GM23338 (cell line): ENCODE results near the gene PLCL1. TPM values are rescaled to one million over a fixed set of nuclear protein-coding genes. Genes with fewer than 3 reads are reported as not detected.

ENCODE experiments used
- ATAC-seq: fragments of 200-7000 bp; cut with Tn5 transposase; 3 replicates; pipeline ENCODE4 v1.9.1; 2020
- DNase-seq: peaks from one replicate; pipeline ENCODE4 v3.0.0-alpha.2; 2015; ENCODE audit warnings: low spot score
- H2AFZ ChIP-seq: fragments of 200-600 bp; sonication (generic); 2 replicates; pipeline ENCODE4 v1.8.0; 2016; ENCODE audit warnings: antibody characterized with exemption, mild to moderate bottlenecking, moderate library complexity
- H3F3A ChIP-seq: fragments of 200-600 bp; sonication (generic); replicated peaks from 2 replicates; pipeline ENCODE4 v1.8.0; 2017; ENCODE audit warnings: antibody characterized with exemption, mixed run types, low read depth
- H3K27ac ChIP-seq: fragments of 200-600 bp; sonication (generic); 2 replicates; pipeline ENCODE4 v1.6.1; 2016; ENCODE audit warnings: low read depth
- H3K27me3 ChIP-seq: fragments of 200-600 bp; sonication (generic); 2 replicates; pipeline ENCODE4 v1.8.0; 2016; ENCODE audit warnings: mild to moderate bottlenecking, mixed run types, moderate library complexity; ENCODE audit not compliant: insufficient read depth
- H3K36me3 ChIP-seq: fragments of 200-600 bp; sonication (generic); 2 replicates; pipeline ENCODE4 v1.8.0; 2016; ENCODE audit warnings: mild to moderate bottlenecking; ENCODE audit not compliant: insufficient read depth
- H3K4me1 ChIP-seq: fragments of 200-600 bp; sonication (generic); 2 replicates; pipeline ENCODE4 v1.8.0; 2016; ENCODE audit warnings: mild to moderate bottlenecking, moderate library complexity; ENCODE audit not compliant: insufficient read depth
- H3K4me2 ChIP-seq: fragments of 200-600 bp; sonication (generic); 2 replicates; pipeline ENCODE4 v1.7.1; 2017; ENCODE audit warnings: mixed run types
- H3K4me3 ChIP-seq: fragments of 200-600 bp; sonication (generic); 2 replicates; pipeline ENCODE4 v1.6.1; 2016; ENCODE audit warnings: mixed run types
- H3K79me2 ChIP-seq: fragments of 200-600 bp; sonication (generic); replicated peaks from 2 replicates; pipeline ENCODE4 v1.8.0; 2017; ENCODE audit warnings: mild to moderate bottlenecking; ENCODE audit not compliant: insufficient read depth
- H3K9me2 ChIP-seq: fragments of 200-600 bp; sonication (generic); 2 replicates; pipeline ENCODE4 v1.8.0; 2017; ENCODE audit not compliant: insufficient read depth
- H4K20me1 ChIP-seq: fragments of 200-600 bp; sonication (generic); replicated peaks from 2 replicates; pipeline ENCODE4 v1.8.0; 2017; ENCODE audit warnings: mild to moderate bottlenecking; ENCODE audit not compliant: insufficient read depth
- H3K27ac Mint-ChIP-seq: 2 replicates; pipeline ENCODE4 v1.8.0; 2020; ENCODE audit warnings: inconsistent platforms, mild to moderate bottlenecking, moderate library complexity, mixed read lengths
- H3K27me3 Mint-ChIP-seq: 3 replicates; pipeline ENCODE4 v1.8.0; 2022; ENCODE audit warnings: low read depth, mild to moderate bottlenecking, moderate library complexity, mixed read lengths, inconsistent platforms; ENCODE audit not compliant: insufficient read depth, poor library complexity
- H3K36me3 Mint-ChIP-seq: 3 replicates; pipeline ENCODE4 v1.8.0; 2021; ENCODE audit warnings: low read depth, mild to moderate bottlenecking, inconsistent platforms, moderate library complexity, mixed read lengths
- H3K4me1 Mint-ChIP-seq: 3 replicates; pipeline ENCODE4 v1.8.0; 2020; ENCODE audit warnings: mild to moderate bottlenecking, inconsistent platforms, mixed read lengths
- H3K4me3 Mint-ChIP-seq: 3 replicates; pipeline ENCODE4 v1.8.0; 2021; ENCODE audit warnings: moderate library complexity, mild to moderate bottlenecking, inconsistent platforms, mixed read lengths
- H3K9me3 Mint-ChIP-seq: 3 replicates; pipeline ENCODE4 v1.8.0; 2020; ENCODE audit warnings: moderate library complexity, mild to moderate bottlenecking, inconsistent platforms, mixed read lengths
- CREB1 ChIP-seq: fragments of 250-450 bp; sonication (Bioruptor Pico); IDR thresholded peaks from 2 replicates; pipeline ENCODE4 v1.5.0; 2020; ENCODE audit warnings: low read depth, mild to moderate bottlenecking, moderate library complexity
- EZH2 ChIP-seq: fragments of 200-600 bp; sonication (generic); IDR thresholded peaks from one replicate; pipeline ENCODE4 v1.8.0; 2017; ENCODE audit warnings: antibody characterized with exemption, mild to moderate bottlenecking, low read depth; ENCODE audit not compliant: unreplicated experiment
- EZH2phosphoT487 ChIP-seq: fragments of 200-600 bp; sonication (generic); IDR thresholded peaks from one replicate; pipeline ENCODE4 v1.8.1; 2018; ENCODE audit warnings: antibody characterized with exemption; ENCODE audit not compliant: unreplicated experiment
- NANOG ChIP-seq: IDR thresholded peaks from 2 replicates; pipeline ENCODE4 v1.6.1; 2016; ENCODE audit warnings: antibody characterized with exemption, borderline replicate concordance
- REST ChIP-seq: IDR thresholded peaks from one replicate; pipeline ENCODE4 v1.6.1; 2018; ENCODE audit warnings: antibody characterized with exemption; ENCODE audit not compliant: unreplicated experiment
- ZNF114 ChIP-seq: fragments of 250-450 bp; sonication (Bioruptor Pico); IDR thresholded peaks from 2 replicates; pipeline ENCODE4 v1.5.0; 2020; ENCODE audit warnings: mild to moderate bottlenecking, moderate library complexity
- ZNF462 ChIP-seq: fragments of 250-450 bp; sonication (Bioruptor Pico); IDR thresholded peaks from 2 replicates; pipeline ENCODE4 v1.5.0; 2020; ENCODE audit warnings: mild to moderate bottlenecking, moderate library complexity
- polyA plus RNA-seq: library from polyadenylated mRNA; unstranded; fragments of >200 nt; fragmentation: Nextera tagmentation; extraction: Ambion mirVana; gene quantifications from 2 replicates; pipeline ENCODE4 v1.2.1, GENCODE V29; 2016
- total RNA-seq: library from RNA; depleted of rRNA; stranded (reverse); fragments of >200 nt; shearing (Covaris generic); gene quantifications from 2 replicates; pipeline ENCODE4 v1.2.3, GENCODE V29; 2014
- TF ChIP-seq, protein P1 (sequence below), 2 experiments: fragments of 200-600 bp in 1 of 2; sonication (generic) in 1 of 2; conservative IDR thresholded peaks; 2 replicates each; pipeline versions ENCODE4 v1.5.1 to v1.6.1; 2016 to 2017; ENCODE audit warnings: antibody characterized with exemption in 2 of 2, low read depth in 2 of 2, mild to moderate bottlenecking in 2 of 2, moderate library complexity in 1 of 2

Gene PLCL1
- total and polyA plus RNA-seq, 2 experiments from 2014 or later = not detected

- Histone ChIP-seq H3K27ac (no peak overlapping the region), H3K9me2 (0 out of 2 replicates have a peak, but pooled peaks cover 2% of the 10 kb centered on the region), H2AFZ (no peak overlapping the region), H4K20me1 (no peaks in the 10 kb centered on the region), H3F3A (no peaks in the 10 kb centered on the region), H3K27me3 (no peaks in the 10 kb centered on the region), H3K4me3 (no peak overlapping the region), H3K36me3 (no peaks in the 10 kb centered on the region), H3K4me1 (no peaks in the 10 kb centered on the region), H3K4me2 (no peak overlapping the region), H3K79me2 (no peaks in the 10 kb centered on the region)
- TF ChIP-seq REST (no peak), ZNF462 (CRISPR knock-in tag) (no peak), CREB1 (CRISPR knock-in tag) (no peak), EZH2phosphoT487 (no peak), ZNF114 (CRISPR knock-in tag) (no peak), NANOG (no peak), EZH2 (no peak)
- TF ChIP-seq, protein P1, sequence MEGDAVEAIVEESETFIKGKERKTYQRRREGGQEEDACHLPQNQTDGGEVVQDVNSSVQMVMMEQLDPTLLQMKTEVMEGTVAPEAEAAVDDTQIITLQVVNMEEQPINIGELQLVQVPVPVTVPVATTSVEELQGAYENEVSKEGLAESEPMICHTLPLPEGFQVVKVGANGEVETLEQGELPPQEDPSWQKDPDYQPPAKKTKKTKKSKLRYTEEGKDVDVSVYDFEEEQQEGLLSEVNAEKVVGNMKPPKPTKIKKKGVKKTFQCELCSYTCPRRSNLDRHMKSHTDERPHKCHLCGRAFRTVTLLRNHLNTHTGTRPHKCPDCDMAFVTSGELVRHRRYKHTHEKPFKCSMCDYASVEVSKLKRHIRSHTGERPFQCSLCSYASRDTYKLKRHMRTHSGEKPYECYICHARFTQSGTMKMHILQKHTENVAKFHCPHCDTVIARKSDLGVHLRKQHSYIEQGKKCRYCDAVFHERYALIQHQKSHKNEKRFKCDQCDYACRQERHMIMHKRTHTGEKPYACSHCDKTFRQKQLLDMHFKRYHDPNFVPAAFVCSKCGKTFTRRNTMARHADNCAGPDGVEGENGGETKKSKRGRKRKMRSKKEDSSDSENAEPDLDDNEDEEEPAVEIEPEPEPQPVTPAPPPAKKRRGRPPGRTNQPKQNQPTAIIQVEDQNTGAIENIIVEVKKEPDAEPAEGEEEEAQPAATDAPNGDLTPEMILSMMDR (conservative IDR thresholded peaks at IDR 0.05; ENCODE audit: low read depth in 2 of 2) = no peak
- no peak overlapping the region for H3K4me3 Mint-ChIP-seq
- H3K27ac Mint-ChIP-seq = no peak overlapping the region
- H3K27me3 Mint-ChIP-seq = no peaks in the 10 kb centered on the region
- H3K9me3 Mint-ChIP-seq = no peaks in the 10 kb centered on the region
- H3K36me3 Mint-ChIP-seq = no peaks in the 10 kb centered on the region
- no peaks in the 10 kb centered on the region for H3K4me1 Mint-ChIP-seq
- DNase-seq = no peak
- ATAC-seq = no peak
Measured at GRCh38 chr2:198052741-198053140, 248.3 kb downstream of the PLCL1 start.
